K562 (cell line): ENCODE data around the gene SLTM. TPM values are rescaled to one million over a fixed set of nuclear protein-coding genes. Genes with fewer than 3 reads are reported as not detected.

Experiments used
- BRD9 ChIP-seq: fragments of 450-650 bp; IDR thresholded peaks from 2 replicates; pipeline ENCODE4 v1.6.1; 2018; ENCODE audit warnings: low read depth; ENCODE audit not compliant: partially characterized antibody
- CBX1 ChIP-seq: sonication (generic); IDR thresholded peaks from 2 replicates; pipeline ENCODE4 v1.6.1; 2016; ENCODE audit warnings: antibody characterized with exemption, low read depth, mild to moderate bottlenecking
- CEBPZ ChIP-seq: fragments of 150-350 bp; IDR thresholded peaks from 2 replicates; pipeline ENCODE4 v1.6.1; 2014; ENCODE audit warnings: low read depth, mild to moderate bottlenecking, low read length, borderline replicate concordance
- DDX20 ChIP-seq: fragments of 450-650 bp; IDR thresholded peaks from 2 replicates; pipeline ENCODE4 v1.6.1; 2016; ENCODE audit warnings: missing genetic modification characterization, low read depth, mild to moderate bottlenecking, missing compliant biosample characterization, moderate library complexity
- E2F4 ChIP-seq: sonication (generic); formaldehyde crosslinking; IDR thresholded peaks from 2 replicates; pipeline ENCODE4 v1.8.0; 2022; ENCODE audit warnings: mild to moderate bottlenecking, low read depth, missing genetic modification reagents
- EZH2 ChIP-seq: IDR thresholded peaks from 2 replicates; pipeline ENCODE4 v1.6.1; 2012; ENCODE audit warnings: low read depth, mild to moderate bottlenecking, inconsistent platforms, low read length, borderline replicate concordance
- MCM7 ChIP-seq, 2 experiments: fragments of 450-650 bp; IDR thresholded peaks; 2 replicates each; pipeline ENCODE4 v1.6.1; 2016 to 2018
- MIER1 ChIP-seq: fragments of 450-650 bp; IDR thresholded peaks from 2 replicates; pipeline ENCODE4 v1.6.1; 2016; ENCODE audit warnings: antibody characterized with exemption, mild to moderate bottlenecking, low read depth
- RFX7 ChIP-seq: fragments of 250-450 bp; sonication (Bioruptor Pico); IDR thresholded peaks from 2 replicates; pipeline ENCODE4 v1.5.1; 2021; ENCODE audit warnings: mild to moderate bottlenecking
- ZNF347 ChIP-seq: fragments of 450-650 bp; formaldehyde crosslinking; IDR thresholded peaks from 2 replicates; pipeline ENCODE4 v1.4.0; 2020; ENCODE audit warnings: low read depth, mild to moderate bottlenecking, moderate library complexity
- ZNF449 ChIP-seq: fragments of 250-450 bp; sonication (Bioruptor Pico); IDR thresholded peaks from 2 replicates; pipeline ENCODE4 v1.8.0; 2022; ENCODE audit warnings: moderate library complexity, mild to moderate bottlenecking, inconsistent platforms
- polyA plus RNA-seq, 8 experiments: library from polyadenylated mRNA; depleted of rRNA in 4 of 8; stranded (reverse) in 5 of 8; unstranded in 3 of 8; fragments of >200 nt; fragmentation: Nextera tagmentation in 2 of 8; fragmentation: Illumina TruSeq in 1 of 8; extraction: Ambion mirVana in 2 of 8; extraction: Trizol in 1 of 8; gene quantifications; 2 replicates each; pipeline versions ENCODE4 v1.2.1 to v1.2.3, GENCODE V29; 2011 to 2014; ENCODE audit warnings: inconsistent platforms in 1 of 8, missing spikeins in 1 of 8
- total RNA-seq, 7 experiments: library from RNA; depleted of rRNA in 6 of 7; stranded (reverse); fragments of >200 nt in 6 of 7; fragmentation: Illumina TruSeq in 2 of 7; extraction: Trizol in 2 of 7; gene quantifications; 2 replicates each; pipeline versions ENCODE4 v1.2.1 to v1.2.3, GENCODE V29; 2011 to 2021; ENCODE audit warnings: low replicate concordance in 1 of 7
- TF ChIP-seq, protein P1 (sequence below): fragments of 200-800 bp; sonication (Bioruptor generic); IDR thresholded peaks from 2 replicates; pipeline ENCODE4 v1.6.1; 2017; ENCODE audit warnings: missing genetic modification characterization, missing compliant biosample characterization
- TF ChIP-seq, protein P2 (sequence below): fragments of 450-650 bp; formaldehyde crosslinking; IDR thresholded peaks from 2 replicates; pipeline ENCODE4 v1.4.0; 2022; ENCODE audit warnings: mild to moderate bottlenecking, moderate library complexity
- TF ChIP-seq, protein P3 (sequence below): fragments of 450-650 bp; IDR thresholded peaks from 2 replicates; pipeline ENCODE4 v1.6.1; 2016; ENCODE audit warnings: low read depth, mild to moderate bottlenecking, moderate library complexity

Gene SLTM
- total and polyA plus RNA-seq, 9 of the 15 experiments (the other 6 are each of a cell fraction or from before 2014, with no cell fraction given) = 39.5 to 163 (median 102) TPM

DNA sequence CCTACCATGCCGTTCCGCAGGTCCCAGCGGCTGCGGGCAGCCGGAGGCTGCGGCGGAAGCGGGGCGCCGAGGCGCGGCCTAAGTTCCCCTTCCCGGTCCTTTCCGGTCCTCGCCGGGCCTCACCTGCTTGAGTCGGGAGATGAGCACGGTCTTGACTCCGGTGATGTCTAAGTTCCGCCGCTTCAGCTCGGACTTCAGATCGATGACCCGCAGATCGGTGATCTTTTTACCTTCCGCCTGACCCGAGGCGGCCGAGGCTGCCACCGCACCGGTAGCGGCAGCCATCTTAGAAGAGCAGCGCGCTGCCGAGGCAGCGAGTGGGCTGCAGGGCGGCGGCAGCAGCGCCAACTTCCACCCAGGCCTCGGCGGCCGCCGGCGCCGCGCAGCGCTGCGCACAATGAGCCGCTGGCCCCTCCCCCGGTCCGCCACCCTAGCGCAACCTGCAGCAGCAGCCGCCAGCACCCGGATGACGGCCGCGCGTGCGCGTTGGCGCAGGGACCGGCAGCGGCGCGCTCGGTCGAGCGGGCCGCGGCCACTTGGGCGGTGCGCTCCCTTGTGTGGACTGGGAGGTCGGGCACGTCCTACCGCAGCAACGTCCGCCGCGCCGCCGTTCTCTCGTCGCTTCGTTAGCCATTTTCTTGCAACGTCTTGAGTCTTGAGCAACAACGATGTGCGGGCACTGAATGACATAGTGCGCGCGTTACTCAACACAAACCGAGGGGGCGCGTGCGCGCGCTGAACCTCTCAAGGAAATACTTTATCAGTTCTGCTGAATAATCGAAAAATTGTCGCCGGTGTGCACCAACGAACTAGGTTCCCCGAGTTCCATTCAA is at the start of gene SLTM (continued):
- TF ChIP-seq, protein P1, sequence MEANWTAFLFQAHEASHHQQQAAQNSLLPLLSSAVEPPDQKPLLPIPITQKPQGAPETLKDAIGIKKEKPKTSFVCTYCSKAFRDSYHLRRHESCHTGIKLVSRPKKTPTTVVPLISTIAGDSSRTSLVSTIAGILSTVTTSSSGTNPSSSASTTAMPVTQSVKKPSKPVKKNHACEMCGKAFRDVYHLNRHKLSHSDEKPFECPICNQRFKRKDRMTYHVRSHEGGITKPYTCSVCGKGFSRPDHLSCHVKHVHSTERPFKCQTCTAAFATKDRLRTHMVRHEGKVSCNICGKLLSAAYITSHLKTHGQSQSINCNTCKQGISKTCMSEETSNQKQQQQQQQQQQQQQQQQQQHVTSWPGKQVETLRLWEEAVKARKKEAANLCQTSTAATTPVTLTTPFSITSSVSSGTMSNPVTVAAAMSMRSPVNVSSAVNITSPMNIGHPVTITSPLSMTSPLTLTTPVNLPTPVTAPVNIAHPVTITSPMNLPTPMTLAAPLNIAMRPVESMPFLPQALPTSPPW (CRISPR knock-in tag) = peak; percentile 67
- TF ChIP-seq DDX20 (tag) (no peak), MIER1 (no peak), MCM7 (IDR thresholded peaks at IDR 0.05) (no peak), ZNF449 (no peak), CBX1 (peak; percentile 65; the same call in 1 of the 2 replicates), BRD9 (no peak), EZH2 (no peak), E2F4 (0 out of 2 replicates have a peak, but pooled peaks have one; percentile 9), RFX7 (CRISPR knock-in tag) (no peak), CEBPZ (no peak), ZNF347 (no peak)
- TF ChIP-seq, protein P2, sequence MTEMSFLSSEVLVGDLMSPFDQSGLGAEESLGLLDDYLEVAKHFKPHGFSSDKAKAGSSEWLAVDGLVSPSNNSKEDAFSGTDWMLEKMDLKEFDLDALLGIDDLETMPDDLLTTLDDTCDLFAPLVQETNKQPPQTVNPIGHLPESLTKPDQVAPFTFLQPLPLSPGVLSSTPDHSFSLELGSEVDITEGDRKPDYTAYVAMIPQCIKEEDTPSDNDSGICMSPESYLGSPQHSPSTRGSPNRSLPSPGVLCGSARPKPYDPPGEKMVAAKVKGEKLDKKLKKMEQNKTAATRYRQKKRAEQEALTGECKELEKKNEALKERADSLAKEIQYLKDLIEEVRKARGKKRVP = no peak
- TF ChIP-seq, protein P3, sequence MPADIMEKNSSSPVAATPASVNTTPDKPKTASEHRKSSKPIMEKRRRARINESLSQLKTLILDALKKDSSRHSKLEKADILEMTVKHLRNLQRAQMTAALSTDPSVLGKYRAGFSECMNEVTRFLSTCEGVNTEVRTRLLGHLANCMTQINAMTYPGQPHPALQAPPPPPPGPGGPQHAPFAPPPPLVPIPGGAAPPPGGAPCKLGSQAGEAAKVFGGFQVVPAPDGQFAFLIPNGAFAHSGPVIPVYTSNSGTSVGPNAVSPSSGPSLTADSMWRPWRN = no peak
